GM13977 (cell line): ENCODE measurements around the gene CAMK2D.

Experiments used
- DNase-seq: peaks from one replicate; pipeline ENCODE4 v3.0.0; 2012; ENCODE audit warnings: low spot score
- in situ Hi-C: fragments of 300-500 bp; cut with MboI; formaldehyde crosslinking; loops from one replicate; pipeline ENCODE4 v1.12.0; 2022; ENCODE audit warnings: low sequenced_read_pairs, low pct_unique_long_range_greater_than_20kb, mixed read lengths, inconsistent platforms; ENCODE audit not compliant: unreplicated experiment
- TF ChIP-seq, protein P1 (sequence below): IDR thresholded peaks from 2 replicates; pipeline ENCODE4 v1.5.1; 2012; ENCODE audit warnings: mild to moderate bottlenecking, control low read depth; ENCODE audit not compliant: insufficient read depth; ENCODE audit errors: extremely low read depth, missing control alignments

CAMK2D gene

DNA sequence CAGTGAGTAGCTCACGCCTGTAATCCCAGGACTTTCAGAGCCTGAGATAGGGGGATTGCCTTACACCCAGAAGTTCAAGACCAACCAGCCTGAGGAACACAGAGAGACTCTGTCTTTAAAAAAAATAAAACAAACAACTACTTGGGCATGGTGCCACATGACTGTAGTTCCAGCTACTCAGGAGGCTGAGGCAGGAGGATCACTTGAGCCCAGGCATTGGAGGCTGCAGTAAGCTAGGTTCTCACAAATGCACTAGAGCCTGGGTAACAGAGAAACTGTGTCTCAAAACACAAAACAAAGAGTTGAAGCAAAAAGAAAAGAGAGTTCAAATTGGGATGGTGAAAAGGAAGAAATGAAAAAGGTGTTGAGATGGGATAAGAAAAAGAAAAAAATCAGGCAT lies 10.8 kb downstream of the CAMK2D start:
- TF ChIP-seq, protein P1, sequence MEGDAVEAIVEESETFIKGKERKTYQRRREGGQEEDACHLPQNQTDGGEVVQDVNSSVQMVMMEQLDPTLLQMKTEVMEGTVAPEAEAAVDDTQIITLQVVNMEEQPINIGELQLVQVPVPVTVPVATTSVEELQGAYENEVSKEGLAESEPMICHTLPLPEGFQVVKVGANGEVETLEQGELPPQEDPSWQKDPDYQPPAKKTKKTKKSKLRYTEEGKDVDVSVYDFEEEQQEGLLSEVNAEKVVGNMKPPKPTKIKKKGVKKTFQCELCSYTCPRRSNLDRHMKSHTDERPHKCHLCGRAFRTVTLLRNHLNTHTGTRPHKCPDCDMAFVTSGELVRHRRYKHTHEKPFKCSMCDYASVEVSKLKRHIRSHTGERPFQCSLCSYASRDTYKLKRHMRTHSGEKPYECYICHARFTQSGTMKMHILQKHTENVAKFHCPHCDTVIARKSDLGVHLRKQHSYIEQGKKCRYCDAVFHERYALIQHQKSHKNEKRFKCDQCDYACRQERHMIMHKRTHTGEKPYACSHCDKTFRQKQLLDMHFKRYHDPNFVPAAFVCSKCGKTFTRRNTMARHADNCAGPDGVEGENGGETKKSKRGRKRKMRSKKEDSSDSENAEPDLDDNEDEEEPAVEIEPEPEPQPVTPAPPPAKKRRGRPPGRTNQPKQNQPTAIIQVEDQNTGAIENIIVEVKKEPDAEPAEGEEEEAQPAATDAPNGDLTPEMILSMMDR = no peak
- DNase-seq = no peak
- in situ Hi-C loops = loop anchor here (25.0 kb wide), 1 partner anchor 363 kb away; no protein-coding TSS in a partner anchor

DNA sequence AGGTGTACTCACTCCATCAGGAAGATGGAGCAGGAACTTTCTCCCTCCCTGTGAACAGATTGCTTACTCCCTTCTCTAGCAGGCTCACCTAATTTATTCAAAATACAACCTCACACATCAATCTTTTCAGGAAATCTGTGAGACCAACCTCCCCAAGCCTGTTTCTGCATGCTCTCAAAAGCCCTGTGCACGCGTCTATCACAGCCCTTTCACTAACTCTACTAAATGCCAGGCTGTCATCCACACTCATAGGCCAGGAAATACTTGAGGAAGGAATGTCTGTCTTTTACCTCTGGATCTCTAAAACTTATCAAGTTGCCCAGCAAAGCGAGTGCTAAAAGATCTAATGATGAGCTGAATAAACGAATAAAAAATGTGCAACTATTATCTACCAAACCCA lies 11.2 kb downstream of the CAMK2D start:
- in situ Hi-C loops = loop anchor here (25.0 kb wide), 1 partner anchor 363 kb away; no protein-coding TSS in a partner anchor
- TF ChIP-seq, protein P1 = no peak
- no peak for DNase-seq

DNA sequence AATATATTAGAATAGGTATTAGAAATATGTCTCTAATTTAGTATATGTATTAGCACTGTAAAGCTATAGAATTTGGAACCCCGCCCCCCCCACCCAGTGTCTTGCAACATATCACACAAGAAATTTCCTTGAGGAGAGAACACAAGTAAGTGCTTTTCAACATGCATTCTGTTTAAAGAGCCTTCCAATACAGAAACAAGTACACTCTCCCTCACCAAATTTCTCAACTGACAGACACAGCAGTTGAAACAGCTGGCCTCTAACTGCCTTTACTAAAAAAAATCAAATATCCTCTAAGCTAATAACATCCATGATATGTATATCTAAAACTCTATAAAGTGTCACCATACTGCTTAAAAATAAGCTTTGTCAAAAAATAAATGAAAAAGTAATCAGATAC lies 12.4 kb downstream of the CAMK2D start:
- in situ Hi-C loops = no loop called here
- no peak for DNase-seq

DNA sequence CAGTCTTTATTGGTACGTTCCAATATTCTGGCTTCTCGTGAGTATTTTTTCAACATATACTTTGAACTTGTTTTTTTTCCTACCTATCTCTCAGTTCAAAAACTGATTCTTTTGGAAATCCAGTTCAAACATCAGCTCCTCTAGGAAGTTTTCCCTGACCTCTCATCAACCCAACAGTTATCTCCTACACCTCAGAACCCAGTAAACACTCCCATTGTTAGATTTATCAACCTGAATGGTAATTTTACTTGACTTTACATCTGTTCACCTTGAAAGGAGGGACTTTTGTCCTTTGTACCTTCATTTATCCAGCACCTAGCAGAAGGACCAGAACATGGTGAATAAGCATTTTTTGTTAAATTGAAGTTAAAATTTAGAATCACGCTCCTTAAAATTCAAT lies 13.6 kb downstream of the CAMK2D start:
- TF ChIP-seq, protein P1 = no peak
- in situ Hi-C loops = no loop called here

More for the DNA sequence above, 12.4 kb downstream of the CAMK2D start:
- TF ChIP-seq, protein P1 = no peak

DNA sequence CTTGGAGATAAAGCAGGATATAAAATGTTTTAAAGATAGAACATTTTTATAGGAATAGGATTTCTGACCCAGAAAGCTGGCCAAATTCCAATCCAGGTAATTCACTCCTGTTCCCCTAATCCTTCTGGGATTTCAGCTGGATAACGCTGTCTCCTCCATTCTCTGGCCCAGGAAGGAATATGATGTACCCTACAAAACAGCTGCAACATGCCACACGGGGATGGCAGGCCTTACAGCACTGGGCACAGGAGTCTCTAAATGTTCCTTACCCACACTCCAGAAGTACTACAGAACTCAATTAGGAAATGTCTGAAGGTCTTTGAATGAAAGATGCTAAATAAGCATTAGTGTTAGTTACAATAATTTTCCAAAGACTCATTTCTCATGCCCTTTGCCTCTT lies 15.8 kb downstream of the CAMK2D start:
- DNase-seq = no peak
- TF ChIP-seq, protein P1 = no peak
- in situ Hi-C loops = no loop called here

More for the DNA sequence above, 13.6 kb downstream of the CAMK2D start:
- no peak for DNase-seq

DNA sequence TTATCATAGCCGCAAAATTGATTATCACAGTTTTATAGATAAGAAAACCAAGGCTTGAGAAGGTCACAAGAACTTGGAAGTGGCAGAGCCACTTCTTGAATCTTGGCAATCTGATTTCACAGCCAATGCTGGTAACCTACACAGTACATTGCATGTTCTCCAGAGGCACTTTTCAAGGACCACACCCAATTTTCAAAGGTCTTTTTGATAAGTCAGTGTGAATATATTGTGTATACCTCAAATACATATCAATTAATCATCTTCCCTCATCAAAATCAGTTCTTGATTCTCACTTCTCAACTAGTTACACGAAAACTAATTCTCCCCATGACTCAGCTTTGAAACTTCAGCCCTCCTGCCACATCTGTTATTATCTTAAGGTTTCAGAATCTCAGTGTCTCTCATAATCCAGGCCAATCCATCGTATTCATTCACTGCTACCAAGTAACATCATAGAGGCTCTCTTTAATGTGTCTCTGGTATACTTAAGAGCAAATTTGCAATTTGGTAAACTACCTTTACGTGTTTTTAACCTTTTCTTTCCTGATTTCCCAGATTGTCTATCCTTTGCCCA lies 16.8 kb downstream of the CAMK2D start:
- TF ChIP-seq, protein P1 = no peak
- DNase-seq = no peak
- in situ Hi-C loops = no loop called here
